ENCODE data around the gene NFATC2. TPM values are rescaled to one million over a fixed set of nuclear protein-coding genes. Genes with fewer than 3 reads are reported as not detected.

NFATC2 gene
- total RNA-seq, 4 donors from 2014 or later = 8.8 to 15.6 (median 13.0) TPM

DNA sequence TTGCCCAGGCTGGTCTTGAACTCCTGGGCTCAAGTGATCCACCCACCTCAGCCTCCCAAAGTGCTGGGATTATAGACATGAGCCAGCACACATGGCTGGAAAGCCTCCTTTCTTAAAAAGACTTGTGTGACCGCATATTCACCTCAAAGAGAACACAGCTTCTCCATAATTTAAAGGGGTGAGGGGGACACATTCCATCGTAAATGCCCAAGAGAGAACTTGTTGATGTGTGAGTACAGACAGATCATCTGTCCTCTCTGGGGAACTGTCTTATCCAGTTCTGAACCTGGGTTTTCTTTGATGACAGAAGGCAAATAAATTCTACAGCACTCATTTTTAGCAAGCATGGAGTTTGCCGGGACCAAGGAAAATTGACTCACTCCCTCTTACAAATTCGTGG, 47.2 kb downstream of the NFATC2 start:
- intact Hi-C loops (cut with DNase I) = no loop called here

DNA sequence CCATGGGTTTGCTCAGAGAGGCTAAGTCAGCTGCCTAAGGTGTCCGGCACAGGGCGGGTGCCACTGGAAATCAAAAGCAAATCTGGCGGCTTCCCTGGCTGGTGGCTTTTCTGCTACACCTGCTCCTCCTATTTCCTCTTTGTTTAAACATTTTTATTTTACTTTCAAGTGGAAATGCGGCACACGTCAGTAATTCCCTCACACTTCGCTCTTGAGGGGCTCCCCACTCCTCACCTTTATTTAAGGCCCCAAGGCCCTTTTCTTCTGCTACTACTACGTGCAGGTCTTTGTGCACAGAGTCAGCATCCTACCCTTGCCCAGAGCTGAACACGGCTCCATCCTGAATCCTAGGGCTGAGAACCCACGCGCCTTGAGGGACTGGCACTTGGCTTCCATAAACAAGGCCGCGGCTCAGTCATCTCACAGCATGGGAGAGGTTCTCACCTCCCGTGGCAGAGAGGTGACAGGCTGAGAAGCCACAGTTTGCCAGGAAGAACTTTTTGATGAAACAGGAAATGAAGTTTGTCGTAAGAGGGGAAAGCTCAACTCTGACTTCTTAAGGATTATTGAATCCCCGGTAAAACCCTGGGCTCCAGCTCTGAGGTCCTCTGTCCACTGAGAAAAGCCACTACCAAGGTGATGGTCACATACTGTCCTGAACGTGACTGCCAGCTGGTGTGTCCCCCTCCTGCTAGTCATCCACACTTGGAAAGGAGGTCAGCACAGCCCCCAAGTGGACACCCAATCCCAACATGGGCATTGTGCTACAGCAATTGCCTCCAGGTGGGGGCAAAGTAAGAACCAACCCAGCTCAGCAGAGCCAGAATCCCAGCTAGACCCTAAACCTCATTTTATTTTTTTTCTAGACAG, 48.0 kb downstream of the NFATC2 start:
- H3K27ac ChIP-seq (replicated peaks in 1 of 4) = no peak overlapping the region
- intact Hi-C loops (cut with DNase I) = no loop called here
- no peak overlapping the region for H3K4me3 ChIP-seq
- no peak for DNase-seq (ENCODE audit: extremely low spot score)
- H3K27me3 ChIP-seq = no peaks in the 10 kb centered on the region
- H3K9me3 ChIP-seq = no peaks in the 10 kb centered on the region
- peaks cover 26 to 53% (median 34%) of the 10 kb centered on the region in 4 donors for H3K4me1 ChIP-seq
- H3K36me3 ChIP-seq = no peaks in the 10 kb centered on the region
- TF ChIP-seq, protein P1, sequence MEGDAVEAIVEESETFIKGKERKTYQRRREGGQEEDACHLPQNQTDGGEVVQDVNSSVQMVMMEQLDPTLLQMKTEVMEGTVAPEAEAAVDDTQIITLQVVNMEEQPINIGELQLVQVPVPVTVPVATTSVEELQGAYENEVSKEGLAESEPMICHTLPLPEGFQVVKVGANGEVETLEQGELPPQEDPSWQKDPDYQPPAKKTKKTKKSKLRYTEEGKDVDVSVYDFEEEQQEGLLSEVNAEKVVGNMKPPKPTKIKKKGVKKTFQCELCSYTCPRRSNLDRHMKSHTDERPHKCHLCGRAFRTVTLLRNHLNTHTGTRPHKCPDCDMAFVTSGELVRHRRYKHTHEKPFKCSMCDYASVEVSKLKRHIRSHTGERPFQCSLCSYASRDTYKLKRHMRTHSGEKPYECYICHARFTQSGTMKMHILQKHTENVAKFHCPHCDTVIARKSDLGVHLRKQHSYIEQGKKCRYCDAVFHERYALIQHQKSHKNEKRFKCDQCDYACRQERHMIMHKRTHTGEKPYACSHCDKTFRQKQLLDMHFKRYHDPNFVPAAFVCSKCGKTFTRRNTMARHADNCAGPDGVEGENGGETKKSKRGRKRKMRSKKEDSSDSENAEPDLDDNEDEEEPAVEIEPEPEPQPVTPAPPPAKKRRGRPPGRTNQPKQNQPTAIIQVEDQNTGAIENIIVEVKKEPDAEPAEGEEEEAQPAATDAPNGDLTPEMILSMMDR (IDR thresholded peaks at IDR 0.05) = no peak
- TF ChIP-seq POLR2AphosphoS5 (IDR thresholded peaks at IDR 0.05) (no peak), EP300 (IDR thresholded peaks at IDR 0.05) (no peak), POLR2A (IDR thresholded peaks at IDR 0.05; ENCODE audit: low read depth) (no peak)
- 86% methylated on average over 16 of the region's 16 CpGs for WGBS

More for the DNA sequence above, 47.2 kb downstream of the NFATC2 start:
- WGBS = 87% methylated on average over 4 of the region's 4 CpGs
- no peak overlapping the region for H3K27ac ChIP-seq (replicated peaks in 1 of 4)
- H3K36me3 ChIP-seq = no peaks in the 10 kb centered on the region
- no peaks in the 10 kb centered on the region for H3K9me3 ChIP-seq
- H3K4me3 ChIP-seq = no peak overlapping the region
- H3K4me1 ChIP-seq = peaks cover 26 to 53% (median 34%) of the 10 kb centered on the region in 4 donors
- DNase-seq (ENCODE audit: extremely low spot score) = no peak
- no peaks in the 10 kb centered on the region for H3K27me3 ChIP-seq
- TF ChIP-seq EP300 (IDR thresholded peaks at IDR 0.05) (no peak), POLR2AphosphoS5 (IDR thresholded peaks at IDR 0.05) (no peak), POLR2A (IDR thresholded peaks at IDR 0.05; ENCODE audit: low read depth) (no peak)
- TF ChIP-seq, protein P1 (IDR thresholded peaks at IDR 0.05) = no peak

DNA sequence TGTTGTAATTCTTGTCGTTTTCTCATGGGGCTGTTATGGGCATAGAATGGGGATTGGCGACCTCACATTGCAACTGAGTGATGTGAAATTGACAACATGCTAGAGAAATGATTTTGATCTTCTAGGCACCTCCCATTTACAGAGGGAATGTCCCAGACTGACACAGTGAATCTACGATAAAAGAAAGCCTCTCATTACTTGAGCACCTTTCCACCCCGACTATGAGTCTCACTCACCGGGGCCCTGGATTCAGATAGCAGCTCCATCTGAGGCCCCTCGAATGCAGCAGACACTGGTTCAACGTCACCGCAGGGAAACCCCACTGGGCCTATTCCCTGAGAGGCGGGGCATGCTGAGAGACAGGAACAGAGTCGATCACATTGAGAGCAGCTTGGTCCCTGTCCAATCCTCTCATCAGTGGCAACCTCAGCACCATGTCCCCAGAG, 49.1 kb downstream of the NFATC2 start:
- Histone ChIP-seq H3K27ac (replicated peaks in 1 of 4) (no peak overlapping the region), H3K9me3 (no peaks in the 10 kb centered on the region), H3K36me3 (no peaks in the 10 kb centered on the region), H3K4me1 (peaks cover 24 to 52% (median 33%) of the 10 kb centered on the region in 4 donors), H3K4me3 (no peak overlapping the region), H3K27me3 (no peaks in the 10 kb centered on the region)
- intact Hi-C loops (cut with DNase I) = no loop called here
- DNase-seq (ENCODE audit: extremely low spot score) = no peak
- no peak for TF ChIP-seq POLR2A (IDR thresholded peaks at IDR 0.05; ENCODE audit: low read depth)
- TF ChIP-seq, protein P1 (IDR thresholded peaks at IDR 0.05) = no peak
- TF ChIP-seq POLR2AphosphoS5 (IDR thresholded peaks at IDR 0.05) = no peak
- TF ChIP-seq EP300 (IDR thresholded peaks at IDR 0.05) = no peak
- 81% methylated on average over 9 of the region's 10 CpGs for WGBS

DNA sequence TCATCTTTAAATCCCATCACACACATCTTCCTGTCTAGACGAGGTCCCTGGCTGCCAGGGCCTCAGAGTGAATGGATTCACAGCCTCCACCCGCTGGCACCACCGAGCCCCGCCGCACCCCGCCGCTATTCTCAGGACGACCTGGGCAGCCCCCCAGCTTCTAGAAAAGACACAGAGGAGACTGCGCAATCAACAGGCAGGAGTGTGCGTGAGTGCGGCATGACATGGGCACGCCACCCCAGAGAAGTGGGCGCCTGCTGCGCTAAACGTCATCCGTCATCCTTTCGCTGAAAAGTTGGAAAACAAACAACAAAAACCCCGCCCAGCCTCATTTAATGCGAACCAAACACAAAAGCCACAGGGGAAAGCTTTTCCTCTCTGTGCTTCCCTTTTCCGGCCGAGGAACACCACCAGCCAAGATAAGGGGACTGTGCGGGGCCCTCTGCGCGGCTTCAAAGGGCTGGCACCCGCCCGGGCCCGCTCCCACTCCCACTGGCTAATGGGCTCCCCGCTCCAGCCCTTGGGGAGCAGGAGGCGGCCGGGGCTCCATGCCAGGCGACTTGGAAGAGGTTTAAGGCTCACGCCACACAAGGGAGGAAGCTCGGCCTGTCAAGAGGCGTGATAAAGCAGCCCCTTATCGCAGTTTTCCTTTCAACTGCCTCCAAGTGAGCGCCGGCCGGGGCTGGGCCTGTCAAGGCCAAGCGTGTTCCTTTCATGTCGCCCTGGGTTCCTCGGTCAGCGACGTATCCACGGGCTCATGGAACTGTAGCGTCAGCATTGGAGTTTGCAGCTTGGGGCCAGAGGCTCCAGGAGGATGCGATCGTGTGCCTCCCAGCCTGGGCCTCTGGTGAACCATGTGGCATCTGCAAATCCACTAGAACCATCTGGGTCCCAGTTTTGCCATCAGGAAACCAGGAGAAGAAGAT, 50.1 kb downstream of the NFATC2 start:
- 44% methylated on average over 32 of the region's 47 CpGs for WGBS
- intact Hi-C loops (cut with DNase I) = no loop called here
- H3K36me3 ChIP-seq = no peaks in the 10 kb centered on the region

More for the DNA sequence above, 50.1 kb downstream of the NFATC2 start:
- Histone ChIP-seq H3K4me1 (peaks cover 23 to 51% (median 35%) of the 10 kb centered on the region in 4 donors), H3K27me3 (no peaks in the 10 kb centered on the region), H3K4me3 (peak overlapping the region; percentile 21 to 44 (median 28)), H3K9me3 (no peaks in the 10 kb centered on the region), H3K27ac (replicated peaks in 1 of 4) (peak overlapping the region; percentile 20 to 67 (median 48))
- no peak for DNase-seq (ENCODE audit: extremely low spot score)
- no peak for TF ChIP-seq POLR2A (IDR thresholded peaks at IDR 0.05; ENCODE audit: low read depth)
- no peak for TF ChIP-seq POLR2AphosphoS5 (IDR thresholded peaks at IDR 0.05)

Measured in esophagus muscularis mucosa (tissue), 4 donors.